Neutrophil (primary cell): ENCODE measurements around the gene OR8B8.
"Not testable (repeated sequence)": the region's sequence is repeated elsewhere in the genome, so short reads cannot be mapped to it uniquely, and the experiment has no call there.

Source experiments
- H3K27ac ChIP-seq: fragments of 200-600 bp; sonication (generic); 2 replicates; pipeline ENCODE4 v1.5.1; 2016; ENCODE audit warnings: mild to moderate bottlenecking, moderate library complexity
- H3K27me3 ChIP-seq: fragments of 200-600 bp; sonication (generic); 2 replicates; pipeline ENCODE4 v1.6.0; 2016; ENCODE audit warnings: mild to moderate bottlenecking
- H3K36me3 ChIP-seq: fragments of 200-600 bp; sonication (generic); 2 replicates; pipeline ENCODE4 v1.5.1; 2017
- H3K4me1 ChIP-seq, 2 experiments: fragments of 200-600 bp in 1 of 2; sonication (generic) in 1 of 2; 1 replicate in 1 of 2; 2 replicates in 1 of 2; pipeline versions ENCODE4 v1.5.1 to v1.6.1; 2013 to 2016; ENCODE audit warnings: low read depth in 1 of 2, low read length in 1 of 2, mild to moderate bottlenecking in 1 of 2, moderate library complexity in 1 of 2; ENCODE audit not compliant: control insufficient read depth in 1 of 2, insufficient read depth in 1 of 2
- H3K4me3 ChIP-seq, 2 experiments: fragments of 200-600 bp in 1 of 2; sonication (generic) in 1 of 2; 1 replicate in 1 of 2; 2 replicates in 1 of 2; pipeline ENCODE4 v1.5.1; 2013 to 2016; ENCODE audit warnings: low read depth in 1 of 2, low read length in 1 of 2, mild to moderate bottlenecking in 1 of 2, moderate library complexity in 1 of 2
- H3K9me3 ChIP-seq: fragments of 200-600 bp; sonication (generic); 2 replicates; pipeline ENCODE4 v1.5.1; 2016
- CTCF ChIP-seq: fragments of 200-600 bp; sonication (generic); IDR thresholded peaks from 2 replicates; pipeline ENCODE4 v1.5.1; 2016; ENCODE audit warnings: antibody characterized with exemption

Gene OR8B8

DNA sequence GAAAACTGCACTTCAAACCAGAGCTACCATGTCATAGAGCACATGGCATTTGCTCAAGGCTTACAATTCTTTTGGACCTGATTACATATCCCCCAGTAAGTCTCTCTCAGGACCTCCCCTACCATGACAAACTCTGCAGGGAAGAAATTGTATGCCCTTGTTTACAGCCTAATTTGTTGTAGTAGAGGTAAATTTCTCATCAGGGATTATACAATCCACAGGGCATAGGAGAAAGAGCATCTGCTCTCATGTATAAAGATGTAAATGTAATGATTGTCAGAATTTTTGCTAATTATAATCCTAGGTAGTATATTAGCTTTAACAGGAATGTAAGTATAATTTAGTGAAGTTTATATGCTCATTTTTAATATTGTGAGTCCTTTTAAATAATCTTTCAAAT lies 46.6 kb downstream of the OR8B8 start, which contains the start of gene OR8B3:
TSS of gene OR8B3 (minus strand) at position 101 of the 400 bp plus-strand sequence. CDS start 1,673 bp downstream, outside the sequence.
- TF ChIP-seq CTCF, result no peak
- Histone ChIP-seq H3K27me3 (no peaks in the 10 kb centered on the region), H3K4me3 (no peak within 1 kb of the TSS), H3K27ac (no peak within 1 kb of the TSS), H3K36me3 (no peaks in the 10 kb centered on the region), H3K9me3 (no peaks in the 10 kb centered on the region), H3K4me1 (no peaks in the 10 kb centered on the region)

DNA sequence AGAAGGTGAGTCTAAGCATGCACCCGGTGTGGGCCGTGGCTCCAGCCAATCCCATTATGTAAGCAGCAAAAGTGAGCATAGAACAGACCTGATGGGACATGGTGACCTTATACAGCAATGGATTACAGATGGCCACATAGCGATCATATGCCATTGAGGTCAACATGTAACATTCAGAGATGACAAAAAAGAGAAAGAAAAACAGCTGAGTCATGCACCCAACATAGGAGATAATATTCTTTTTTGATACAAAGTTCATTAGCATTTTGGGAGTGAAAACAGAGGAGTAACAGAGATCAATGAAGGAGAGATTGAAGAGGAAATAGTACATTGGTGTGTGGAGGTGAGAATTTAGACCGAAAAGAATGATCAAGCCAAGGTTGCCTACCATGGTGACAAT lies 48.6 kb downstream of the OR8B8 start:
- H3K9me3 ChIP-seq, result not testable (repeated sequence)

GRCh38 chr11:124394408-124394807 lies 51.1 kb downstream of the OR8B8 start:
- no peaks in the 10 kb centered on the region for H3K9me3 ChIP-seq
- no peaks in the 10 kb centered on the region for H3K27me3 ChIP-seq
- TF ChIP-seq CTCF, result no peak
- H3K4me3 ChIP-seq, result no peak overlapping the region
- H3K4me1 ChIP-seq, result no peaks in the 10 kb centered on the region
- no peak overlapping the region for H3K27ac ChIP-seq
- H3K36me3 ChIP-seq, result no peaks in the 10 kb centered on the region

More for the DNA sequence above, 48.6 kb downstream of the OR8B8 start:
- H3K4me3 ChIP-seq, H3K27ac ChIP-seq, H3K36me3 ChIP-seq, H3K27me3 ChIP-seq, H3K4me1 ChIP-seq: not testable (repeated sequence)
